CD4-positive, alpha-beta T cell treated with Interleukin-6 at 100 ng/mL for 8 hours (primary cell): Measurements from ENCODE around the gene USP2.
A peak's percentile ranks its signal among the peaks of the same experiment; 100 is the strongest.

Source experiments
- DNase-seq: peaks from one replicate; pipeline ENCODE4 v3.0.0-alpha.2; 2020; ENCODE audit warnings: mixed read lengths, low spot score

The USP2 gene

GRCh38 chr11:119322360-119322739 lies 59.1 kb downstream of the USP2 start:
- DNase-seq, result no peak

GRCh38 chr11:119320776-119321524 lies 60.5 kb downstream of the USP2 start:
- peak; percentile 40 for DNase-seq

GRCh38 chr11:119320240-119320775 lies 61.2 kb downstream of the USP2 start:
- DNase-seq, result no peak

- DNase-seq, result no peak
These were observed 61.7 kb downstream of the USP2 start for GRCh38 chr11:119319700-119320239.

- no peak for DNase-seq
These were observed 62.3 kb downstream of the USP2 start for GRCh38 chr11:119319136-119319699.

- DNase-seq, result no peak
These were observed 63.0 kb downstream of the USP2 start for GRCh38 chr11:119318240-119319135.

GRCh38 chr11:119317592-119318239 lies 63.8 kb downstream of the USP2 start:
- no peak for DNase-seq

- DNase-seq, result no peak
These were observed 64.5 kb downstream of the USP2 start, which contains the start of gene MCAM for GRCh38 chr11:119316729-119317591. Gene MCAM (minus strand): TSS chr11:119317130. CDS start chr11:119317101, 29 bp downstream.

- no peak for DNase-seq
These were observed 65.3 kb downstream of the USP2 start for GRCh38 chr11:119316016-119316728.

GRCh38 chr11:119315131-119316015 lies 66.1 kb downstream of the USP2 start:
- peak; percentile 45 for DNase-seq

- no peak for DNase-seq
These were observed 66.8 kb downstream of the USP2 start for GRCh38 chr11:119314726-119315125.

GRCh38 chr11:119310682-119311052 lies 70.8 kb downstream of the USP2 start:
- no peak for DNase-seq

- no peak for DNase-seq
These were observed 71.4 kb downstream of the USP2 start for GRCh38 chr11:119309953-119310681.

GRCh38 chr11:119309411-119309810 lies 72.1 kb downstream of the USP2 start:
- DNase-seq, result no peak

- no peak for DNase-seq
These were observed 73.5 kb downstream of the USP2 start for GRCh38 chr11:119307974-119308373.

- DNase-seq, result no peak
These were observed 74.3 kb downstream of the USP2 start for GRCh38 chr11:119307219-119307618.

GRCh38 chr11:119306373-119306890 lies 75.1 kb downstream of the USP2 start:
- DNase-seq, result peak; percentile 44
